MM.1S (cell line): Measurements from ENCODE around the gene CTXN1.

ENCODE experiments used
- CTCF ChIP-seq: fragments of 300-600 bp; sonication (generic); IDR thresholded peaks from 2 replicates; pipeline ENCODE4 v1.5.1; 2016; ENCODE audit warnings: antibody characterized with exemption, low read length, mixed read lengths
- EZH2 ChIP-seq: fragments of 300-600 bp; sonication (generic); optimal IDR thresholded peaks from 2 replicates; pipeline ENCODE3; 2017; ENCODE audit warnings: low read depth, mild to moderate bottlenecking, antibody characterized with exemption, low read length, mixed read lengths

- TF ChIP-seq CTCF (no peak), EZH2 (no peak)
Measured at GRCh38 chr19:7877249-7877836, 48.6 kb downstream of the CTXN1 start.
